ENCODE results near the gene SPDEF.

SPDEF gene

DNA sequence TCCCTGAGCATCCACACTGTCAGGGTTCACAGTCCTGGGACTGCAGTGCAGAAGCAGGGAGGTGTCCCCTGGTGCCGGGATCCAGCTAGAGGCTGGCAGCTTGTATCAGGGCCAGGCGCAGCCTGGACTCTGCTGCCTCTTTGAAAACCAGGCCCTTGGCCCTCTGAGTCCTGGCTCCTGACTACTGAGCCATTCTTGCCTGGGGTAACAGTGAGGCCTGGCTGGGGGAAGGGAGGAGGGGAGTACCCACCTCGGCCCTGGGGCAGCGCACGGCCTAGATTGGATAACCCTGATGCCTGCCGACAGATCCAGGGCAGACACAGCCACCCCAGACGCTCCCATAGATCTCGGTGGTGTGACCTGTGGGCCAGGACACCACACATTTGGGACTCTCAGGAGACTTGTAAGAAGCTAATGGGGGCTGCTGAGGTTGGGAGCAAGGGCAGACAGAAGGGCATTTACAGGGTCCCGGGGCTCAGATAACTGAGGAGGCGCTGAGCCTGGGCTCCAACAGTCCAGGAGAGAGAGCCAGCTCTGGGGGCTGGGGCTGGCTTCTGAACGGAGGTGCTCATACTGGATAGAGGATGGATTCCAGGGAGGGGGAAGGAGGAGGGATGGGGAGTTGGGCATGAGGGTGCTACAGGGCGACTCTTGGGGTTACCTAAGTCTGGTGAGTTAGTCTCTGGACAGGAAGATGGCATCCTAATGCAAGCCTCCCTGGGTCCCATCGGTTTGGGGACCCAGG lies 30.5 kb downstream of the SPDEF start:
- no peak for TF ChIP-seq SPI1 (IDR thresholded peaks at IDR 0.05; ENCODE audit: low read depth, low read length)
- no peak for TF ChIP-seq POLR2A (IDR thresholded peaks at IDR 0.05; ENCODE audit: low read depth, low read length)
- FAIRE-seq (no peak), DNase-seq (ENCODE audit: insufficient read length, low spot score) (no peak)

DNA sequence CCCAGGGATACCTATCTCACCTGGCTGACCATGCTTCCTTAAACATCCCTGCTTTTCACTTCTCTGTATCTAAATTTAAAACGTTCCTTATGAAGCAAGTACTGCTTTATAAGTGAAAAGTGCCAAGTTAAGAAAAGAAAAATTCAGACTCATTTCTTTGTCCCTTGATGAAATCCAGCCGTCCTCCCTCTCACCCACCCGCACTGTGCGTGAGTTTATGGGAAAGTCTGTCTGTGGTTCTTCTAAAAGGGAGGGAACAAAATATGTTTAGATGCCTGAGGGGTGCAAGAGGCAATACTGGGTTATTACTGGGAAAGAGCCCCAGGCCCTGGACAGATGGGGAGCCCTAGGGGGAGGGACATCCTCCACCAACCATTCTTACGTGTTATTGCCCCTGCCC lies 31.2 kb downstream of the SPDEF start:
- no peak for FAIRE-seq
- no peak for TF ChIP-seq TAF1 (IDR thresholded peaks at IDR 0.05; ENCODE audit: low read depth, low read length)
- no peak for TF ChIP-seq POLR2AphosphoS5 (IDR thresholded peaks at IDR 0.05; ENCODE audit: low read depth, low read length)
- TF ChIP-seq SPI1 (IDR thresholded peaks at IDR 0.05; ENCODE audit: low read depth, low read length), result no peak

DNA sequence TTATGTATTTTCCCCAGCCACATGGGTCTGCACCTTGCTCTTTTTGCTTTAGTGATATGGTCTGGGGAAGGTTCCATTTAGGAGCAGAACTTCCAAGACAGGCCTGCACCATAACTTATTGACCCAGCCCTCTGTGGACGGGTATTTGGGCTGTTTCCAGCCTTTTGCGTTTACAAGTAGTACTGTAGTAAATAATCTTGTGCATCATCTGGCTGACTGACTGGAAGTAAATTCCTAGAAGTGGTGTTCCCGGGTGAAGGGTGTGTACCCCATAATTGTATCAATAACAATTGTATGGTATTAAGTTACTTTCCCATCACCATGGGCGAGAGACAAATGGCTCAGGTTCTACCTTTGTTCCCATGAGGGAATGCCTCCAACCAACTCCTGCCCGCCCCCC lies 31.6 kb downstream of the SPDEF start:
- TF ChIP-seq TAF1 (IDR thresholded peaks at IDR 0.05; ENCODE audit: low read depth, low read length) (no peak), POU2F2 (IDR thresholded peaks at IDR 0.05; ENCODE audit: low read depth, low read length) (no peak), SPI1 (IDR thresholded peaks at IDR 0.05; ENCODE audit: low read depth, low read length) (no peak), POLR2AphosphoS5 (IDR thresholded peaks at IDR 0.05; ENCODE audit: low read depth, low read length) (no peak), PAX5 (IDR thresholded peaks at IDR 0.05; ENCODE audit: insufficient read depth, low read length, severe bottlenecking) (no peak), POLR2A (IDR thresholded peaks at IDR 0.05; ENCODE audit: low read depth, low read length) (no peak)
- FAIRE-seq (no peak), DNase-seq (ENCODE audit: insufficient read length, low spot score) (no peak)

More for the DNA sequence above, 31.2 kb downstream of the SPDEF start:
- no peak for DNase-seq (ENCODE audit: insufficient read length, low spot score)

DNA sequence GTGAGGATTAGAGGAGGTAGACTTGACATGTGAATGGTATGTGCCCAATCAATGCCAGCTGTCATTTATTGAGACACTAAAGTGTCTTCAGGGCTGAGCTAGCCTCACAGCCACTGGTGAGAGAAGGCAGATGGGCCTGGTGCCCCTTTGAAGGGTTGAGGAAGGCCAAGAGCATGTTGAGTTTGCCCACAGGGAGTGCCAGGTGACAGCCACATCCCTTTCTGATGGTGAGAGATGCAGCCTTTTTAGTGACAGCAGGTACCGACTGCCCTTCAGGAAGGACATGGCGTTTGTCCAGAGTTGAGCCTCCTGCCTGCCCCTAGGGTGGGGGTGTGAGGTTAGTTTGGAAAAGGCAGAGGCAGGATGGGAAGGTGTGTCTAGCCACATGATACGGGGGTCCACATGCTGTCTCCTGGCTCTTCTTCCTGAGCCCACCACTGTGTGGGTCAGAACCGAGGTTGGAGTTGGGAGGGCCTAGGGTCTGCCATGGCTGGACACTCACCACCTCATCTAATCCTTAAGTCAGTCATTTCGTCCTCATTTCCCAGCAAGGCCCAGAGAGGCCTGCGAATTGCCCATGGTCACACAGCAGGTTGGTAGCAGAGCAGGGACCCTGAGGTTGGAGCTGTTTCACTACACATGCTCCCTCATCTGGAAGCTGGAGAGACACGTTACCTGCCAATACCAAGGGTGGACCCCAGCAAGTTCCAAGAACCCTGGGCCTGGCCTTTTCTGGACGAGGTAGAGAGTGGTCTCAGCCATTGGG lies 32.5 kb downstream of the SPDEF start:
- DNase-seq (ENCODE audit: insufficient read length, low spot score) (no peak), FAIRE-seq (no peak)
- TF ChIP-seq POU2F2 (IDR thresholded peaks at IDR 0.05; ENCODE audit: low read depth, low read length) (no peak), PAX5 (IDR thresholded peaks at IDR 0.05; ENCODE audit: insufficient read depth, low read length, severe bottlenecking) (no peak), SPI1 (IDR thresholded peaks at IDR 0.05; ENCODE audit: low read depth, low read length) (no peak), POLR2A (IDR thresholded peaks at IDR 0.05; ENCODE audit: low read depth, low read length) (no peak), TAF1 (IDR thresholded peaks at IDR 0.05; ENCODE audit: low read depth, low read length) (no peak), POLR2AphosphoS5 (IDR thresholded peaks at IDR 0.05; ENCODE audit: low read depth, low read length) (no peak)

DNA sequence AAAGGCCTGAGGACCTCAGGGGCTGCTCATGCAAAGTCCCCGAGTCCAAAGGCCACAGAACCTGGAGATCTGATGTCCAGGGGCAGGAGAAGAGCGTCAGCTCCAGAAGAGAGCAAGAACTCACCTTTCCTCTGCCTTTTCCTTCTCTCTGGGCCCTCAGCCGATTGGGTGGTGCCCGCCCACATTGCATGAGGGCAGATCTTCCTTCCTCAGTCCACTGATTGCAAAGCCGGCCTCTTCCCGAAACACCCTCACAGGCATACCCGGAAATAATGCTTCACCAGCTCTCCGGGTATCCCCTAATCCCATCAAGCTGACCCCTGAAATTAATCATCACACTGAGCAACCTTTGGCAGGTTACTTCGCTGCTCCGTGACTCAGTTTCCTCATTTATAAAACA lies 33.4 kb downstream of the SPDEF start:
- DNase-seq (ENCODE audit: insufficient read length, low spot score), result no peak
- FAIRE-seq, result no peak
- no peak for TF ChIP-seq POLR2A (IDR thresholded peaks at IDR 0.05; ENCODE audit: low read depth, low read length)
- no peak for TF ChIP-seq SPI1 (IDR thresholded peaks at IDR 0.05; ENCODE audit: low read depth, low read length)
- TF ChIP-seq PAX5 (IDR thresholded peaks at IDR 0.05; ENCODE audit: insufficient read depth, low read length, severe bottlenecking), result no peak
- no peak for TF ChIP-seq POLR2AphosphoS5 (IDR thresholded peaks at IDR 0.05; ENCODE audit: low read depth, low read length)
- TF ChIP-seq TAF1 (IDR thresholded peaks at IDR 0.05; ENCODE audit: low read depth, low read length), result no peak
- TF ChIP-seq POU2F2 (IDR thresholded peaks at IDR 0.05; ENCODE audit: low read depth, low read length), result no peak

DNA sequence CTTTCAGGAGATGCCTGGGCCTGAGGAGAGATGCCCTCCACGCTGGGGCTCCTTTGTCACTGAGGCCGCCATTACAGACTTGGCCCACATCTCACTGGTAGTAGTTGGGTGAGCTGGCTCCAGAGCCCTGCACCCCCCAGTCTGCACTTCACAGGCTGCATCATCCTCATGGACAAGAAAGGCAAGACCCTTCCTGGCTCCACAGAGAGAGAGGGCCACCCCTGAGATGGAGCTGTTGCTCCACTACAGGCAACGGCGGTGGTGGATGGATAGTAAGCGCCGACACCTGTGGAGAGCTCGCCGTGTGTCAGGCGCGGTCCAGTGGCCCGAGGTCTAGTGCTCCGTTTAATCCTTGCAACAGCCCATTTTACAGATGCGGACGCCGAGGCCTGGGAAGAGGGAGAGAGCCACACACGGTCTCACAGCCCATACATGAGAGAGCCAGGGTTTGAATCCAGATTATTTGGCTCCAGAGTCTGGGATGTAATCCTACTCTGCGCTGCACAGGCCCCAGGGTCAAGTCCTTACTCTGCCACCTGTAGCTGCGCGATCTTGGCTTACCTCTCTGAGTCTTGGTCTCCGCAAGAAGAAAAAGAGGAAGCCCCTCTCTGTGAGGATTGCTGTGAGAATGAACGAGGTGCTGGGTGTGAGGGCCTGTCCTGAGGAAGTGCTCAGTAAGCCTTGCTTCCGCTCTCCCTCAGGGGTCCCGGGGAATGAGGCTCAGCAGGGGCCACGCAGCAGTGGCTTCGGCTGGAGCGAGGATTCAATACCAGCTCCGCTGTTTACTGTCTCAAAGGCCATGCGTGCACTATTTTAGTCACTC lies 34.5 kb downstream of the SPDEF start:
- TF ChIP-seq PAX5 (IDR thresholded peaks at IDR 0.05; ENCODE audit: insufficient read depth, low read length, severe bottlenecking), result no peak
- TF ChIP-seq SPI1 (IDR thresholded peaks at IDR 0.05; ENCODE audit: low read depth, low read length), result 0 out of 2 replicates have a peak, but pooled peaks have one; percentile 15
- no peak for TF ChIP-seq POLR2A (IDR thresholded peaks at IDR 0.05; ENCODE audit: low read depth, low read length)
- DNase-seq (ENCODE audit: insufficient read length, low spot score), result no peak
- no peak for FAIRE-seq

DNA sequence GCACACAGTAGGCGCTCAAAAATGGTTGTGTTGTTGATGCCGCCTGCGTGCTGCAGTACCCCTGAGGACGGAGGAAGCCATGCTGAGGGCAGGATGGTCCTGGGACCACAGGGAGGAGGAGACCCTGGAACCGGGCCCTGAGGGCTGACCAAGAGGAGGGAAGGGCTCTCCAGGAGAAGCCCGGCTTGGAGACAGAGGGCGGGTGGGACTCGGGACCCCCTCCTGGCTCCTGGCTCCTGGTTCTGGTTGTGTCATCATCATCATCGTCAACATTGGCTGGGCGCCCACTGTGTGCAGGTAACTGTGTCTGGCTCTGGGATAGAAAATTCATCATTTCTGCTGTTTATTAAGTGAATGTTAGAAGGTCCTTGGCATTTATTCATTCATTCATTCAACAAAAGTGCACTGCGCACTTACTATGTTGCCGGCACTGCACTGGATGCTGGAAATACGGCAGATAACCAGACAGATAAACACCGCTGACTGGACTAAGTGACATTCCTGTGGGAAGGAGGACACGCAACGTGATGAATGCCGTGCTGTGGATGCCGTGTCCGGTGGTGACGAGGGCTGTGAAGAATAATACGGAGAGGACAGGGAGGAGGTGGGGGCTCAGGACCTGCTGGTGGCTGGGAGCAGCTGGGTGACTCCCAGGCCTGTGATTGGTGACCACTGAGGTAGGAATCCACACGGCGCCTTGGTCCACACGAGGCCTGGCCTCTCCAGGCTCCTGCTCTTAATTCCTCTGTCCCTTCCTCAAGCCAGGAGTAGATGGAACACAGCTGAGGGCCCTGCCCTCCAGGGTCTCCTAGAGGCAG lies 35.3 kb downstream of the SPDEF start:
- DNase-seq (ENCODE audit: insufficient read length, low spot score) (no peak), FAIRE-seq (no peak)
- TF ChIP-seq PAX5 (IDR thresholded peaks at IDR 0.05; ENCODE audit: insufficient read depth, low read length, severe bottlenecking), result no peak
- no peak for TF ChIP-seq POU2F2 (IDR thresholded peaks at IDR 0.05; ENCODE audit: low read depth, low read length)
- no peak for TF ChIP-seq POLR2A (IDR thresholded peaks at IDR 0.05; ENCODE audit: low read depth, low read length)
- no peak for TF ChIP-seq POLR2AphosphoS5 (IDR thresholded peaks at IDR 0.05; ENCODE audit: low read depth, low read length)
- no peak for TF ChIP-seq SPI1 (IDR thresholded peaks at IDR 0.05; ENCODE audit: low read depth, low read length)
- no peak for TF ChIP-seq TAF1 (IDR thresholded peaks at IDR 0.05; ENCODE audit: low read depth, low read length)

DNA sequence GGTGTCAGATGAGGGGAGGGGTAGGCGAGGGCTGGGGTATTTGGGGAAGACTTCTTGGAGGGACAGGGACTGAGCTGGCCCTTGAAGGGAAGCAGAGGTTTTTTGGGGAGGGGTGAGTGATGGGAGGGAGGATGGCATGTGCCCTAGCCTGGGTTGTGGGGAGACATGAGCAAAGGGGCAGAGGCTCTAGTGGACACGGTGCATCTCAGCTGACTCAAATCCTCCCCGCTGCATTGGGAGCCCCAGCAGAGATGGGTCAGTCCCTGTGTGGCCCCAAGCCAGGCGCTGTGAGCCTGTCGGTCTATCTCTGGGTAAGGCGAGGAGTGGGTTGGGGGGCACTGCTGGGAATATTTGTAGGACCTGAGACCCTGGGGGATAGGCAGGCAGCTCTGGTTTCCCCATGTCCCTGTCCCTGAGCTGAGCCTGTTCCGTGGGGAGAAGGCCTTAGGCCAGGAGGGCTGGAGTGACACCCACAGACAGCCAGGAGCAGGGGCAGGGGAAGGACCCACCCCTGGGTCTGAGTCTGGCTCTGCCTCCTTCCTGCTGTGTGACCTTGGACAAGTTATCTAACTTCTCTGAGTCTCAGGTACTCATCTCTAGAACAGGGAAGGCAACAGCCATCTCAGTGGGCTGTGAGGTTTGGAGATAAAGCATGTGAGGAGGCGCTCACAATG lies 36.0 kb downstream of the SPDEF start:
- TF ChIP-seq TAF1 (IDR thresholded peaks at IDR 0.05; ENCODE audit: low read depth, low read length) (no peak), SPI1 (IDR thresholded peaks at IDR 0.05; ENCODE audit: low read depth, low read length) (no peak), POU2F2 (IDR thresholded peaks at IDR 0.05; ENCODE audit: low read depth, low read length) (no peak), PAX5 (IDR thresholded peaks at IDR 0.05; ENCODE audit: insufficient read depth, low read length, severe bottlenecking) (no peak), POLR2A (IDR thresholded peaks at IDR 0.05; ENCODE audit: low read depth, low read length) (no peak), POLR2AphosphoS5 (IDR thresholded peaks at IDR 0.05; ENCODE audit: low read depth, low read length) (no peak)
- FAIRE-seq (no peak), DNase-seq (ENCODE audit: insufficient read length, low spot score) (no peak)

Measured in GM12891 (cell line).